Measurements from ENCODE around the gene FLACC1.
"Not testable (repeated sequence)": the region's sequence is repeated elsewhere in the genome, so short reads cannot be mapped to it uniquely, and the experiment has no call there.

Gene FLACC1

GRCh38 chr2:201357221-201357620 is at the start of gene FLACC1:
Gene FLACC1, minus strand, starts transcription at chr2:201357345. Its CDS starts 5,941 bp downstream, at chr2:201351404.
- no peak for DNase-seq

GRCh38 chr2:201406077-201406662 is 49.0 kb upstream of the FLACC1 start:
- DNase-seq, result no peak

GRCh38 chr2:201404699-201405280 is 47.6 kb upstream of the FLACC1 start:
- no peak for DNase-seq

- no peak for DNase-seq
Measured at GRCh38 chr2:201403880-201404279, 46.7 kb upstream of the FLACC1 start.

GRCh38 chr2:201402651-201403562 is 45.8 kb upstream of the FLACC1 start:
- DNase-seq, result no peak

GRCh38 chr2:201401815-201402214 is 44.7 kb upstream of the FLACC1 start:
- no peak for DNase-seq

GRCh38 chr2:201396595-201396994 is 39.5 kb upstream of the FLACC1 start:
- no peak for DNase-seq

GRCh38 chr2:201383136-201383535 is 26.0 kb upstream of the FLACC1 start:
- no peak for DNase-seq

- DNase-seq, result no peak
Measured at GRCh38 chr2:201378496-201379397, 21.6 kb upstream of the FLACC1 start.

- no peak for DNase-seq
Measured at GRCh38 chr2:201377218-201377617, 20.1 kb upstream of the FLACC1 start.

GRCh38 chr2:201369775-201370174 is 12.6 kb upstream of the FLACC1 start:
- DNase-seq, result no peak

GRCh38 chr2:201369318-201369717 is 12.2 kb upstream of the FLACC1 start:
- DNase-seq, result not testable (repeated sequence)

GRCh38 chr2:201366146-201366545 is 9.0 kb upstream of the FLACC1 start:
- DNase-seq, result no peak

- peak; percentile 7 to 62 (median 14) for DNase-seq
Measured at GRCh38 chr2:201363857-201364560, 6.9 kb upstream of the FLACC1 start.

- DNase-seq, result no peak
Measured at GRCh38 chr2:201362396-201362795, 5.3 kb upstream of the FLACC1 start.

GRCh38 chr2:201361078-201361733 is 4.1 kb upstream of the FLACC1 start:
- no peak for DNase-seq

GRCh38 chr2:201360256-201360655 is 3.1 kb upstream of the FLACC1 start:
- no peak for DNase-seq

GRCh38 chr2:201358684-201359083 is 1.5 kb upstream of the FLACC1 start:
- no peak for DNase-seq

GRCh38 chr2:201353116-201353515 is 4.0 kb downstream of the FLACC1 start:
- DNase-seq, result no peak

- DNase-seq, result no peak
Measured at GRCh38 chr2:201350879-201351278, 6.3 kb downstream of the FLACC1 start.

- DNase-seq, result no peak
Measured at GRCh38 chr2:201349601-201350000, 7.5 kb downstream of the FLACC1 start.

- DNase-seq, result no peak
Measured at GRCh38 chr2:201348758-201349157, 8.4 kb downstream of the FLACC1 start.
